Keratinocyte (primary cell): ENCODE results near the gene KLK11. TPM values are rescaled to one million over a fixed set of nuclear protein-coding genes. Genes with fewer than 3 reads are reported as not detected.

Source experiments
- DNase-seq: peaks from one replicate; pipeline ENCODE4 v3.0.0-alpha.2; 2011; ENCODE audit warnings: low read depth, missing footprints, low spot score
- FAIRE-seq: peaks from 2 replicates; lab custom pipeline; 2011; peaks lifted over from hg19 to GRCh38; lab: Jason Lieb, UNC
- H2AFZ ChIP-seq: 2 replicates; pipeline ENCODE4 v1.6.0; 2012; ENCODE audit warnings: low read length, control low read depth, inconsistent platforms; ENCODE audit not compliant: control insufficient read depth
- H3K27ac ChIP-seq: 2 replicates; pipeline ENCODE4 v1.5.1; 2011; ENCODE audit warnings: low read length; ENCODE audit not compliant: control insufficient read depth, insufficient read depth
- H3K27me3 ChIP-seq: 3 replicates; pipeline ENCODE4 v1.6.0; 2011; ENCODE audit warnings: low read length; ENCODE audit not compliant: control insufficient read depth, insufficient read depth; ENCODE audit errors: extremely low read depth
- H3K36me3 ChIP-seq, 2 experiments: 2 replicates in 1 of 2; 3 replicates in 1 of 2; pipeline ENCODE4 v1.5.1; 2011; ENCODE audit warnings: low read length in 2 of 2, mild to moderate bottlenecking in 1 of 2; ENCODE audit not compliant: control insufficient read depth in 2 of 2, insufficient read depth in 2 of 2; ENCODE audit errors: extremely low read depth in 1 of 2
- H3K4me1 ChIP-seq: 3 replicates; pipeline ENCODE4 v1.5.1; 2011; ENCODE audit warnings: low read length; ENCODE audit not compliant: control insufficient read depth, insufficient read depth; ENCODE audit errors: extremely low read depth
- H3K4me2 ChIP-seq: 3 replicates; pipeline ENCODE4 v1.6.0; 2011; ENCODE audit warnings: low read depth, low read length; ENCODE audit not compliant: control insufficient read depth, insufficient read depth; ENCODE audit errors: extremely low read depth
- H3K4me3 ChIP-seq, 3 experiments: fragments of 200-600 bp in 1 of 3; sonication (generic) in 1 of 3; 2 replicates in 2 of 3; 3 replicates in 1 of 3; pipeline ENCODE4 v1.5.1; 2011 to 2016; ENCODE audit warnings: low read length in 3 of 3, mild to moderate bottlenecking in 3 of 3, control low read depth in 2 of 3, inconsistent platforms in 1 of 3, low read depth in 1 of 3, mixed read lengths in 1 of 3, mixed run types in 1 of 3, moderate library complexity in 1 of 3; ENCODE audit not compliant: control insufficient read depth in 2 of 3, insufficient read depth in 2 of 3; ENCODE audit errors: extremely low read depth in 1 of 3
- H3K79me2 ChIP-seq: 2 replicates; pipeline ENCODE4 v1.6.0; 2012; ENCODE audit warnings: low read length; ENCODE audit not compliant: control insufficient read depth, insufficient read depth
- H3K9ac ChIP-seq: 3 replicates; pipeline ENCODE4 v1.6.0; 2011; ENCODE audit warnings: low read length; ENCODE audit not compliant: control insufficient read depth, insufficient read depth; ENCODE audit errors: extremely low read depth
- H3K9me1 ChIP-seq: 3 replicates; pipeline ENCODE4 v1.6.0; 2011; ENCODE audit warnings: low read length; ENCODE audit not compliant: control insufficient read depth, insufficient read depth; ENCODE audit errors: extremely low read depth
- H3K9me3 ChIP-seq: 2 replicates; pipeline ENCODE4 v1.5.1; 2012; ENCODE audit warnings: low read depth, low read length; ENCODE audit not compliant: control insufficient read depth
- H4K20me1 ChIP-seq: 3 replicates; pipeline ENCODE4 v1.6.0; 2011; ENCODE audit warnings: low read length; ENCODE audit not compliant: control insufficient read depth, insufficient read depth; ENCODE audit errors: extremely low read depth
- EZH2 ChIP-seq: IDR thresholded peaks from one replicate; pipeline ENCODE4 v1.6.1; 2012; ENCODE audit warnings: inconsistent platforms, mild to moderate bottlenecking, low read length, moderate library complexity
- dilution Hi-C: fragments of 300-500 bp; cut with MboI; formaldehyde crosslinking; loops from one replicate; pipeline ENCODE4 v1.7.0; 2020; ENCODE audit warnings: low sequenced_read_pairs; ENCODE audit not compliant: extremely low pct_ligation_motif_present
- polyA plus RNA-seq, 5 experiments: library from polyadenylated mRNA; depleted of rRNA in 3 of 5; stranded (reverse) in 3 of 5; stranded (forward) in 1 of 5; unstranded in 1 of 5; fragments of >200 nt; gene quantifications; 1 replicate in 1 of 5; 2 replicates in 3 of 5; 3 replicates in 1 of 5; pipeline versions ENCODE4 v1.2.1 to v1.2.3, GENCODE V29; 2011 to 2012; ENCODE audit warnings: missing spikeins in 2 of 5, low read depth in 1 of 5, low replicate concordance in 1 of 5
- TF ChIP-seq, protein P1 (sequence below), 3 experiments: IDR thresholded peaks in 1 of 3; conservative IDR thresholded peaks in 1 of 3; optimal IDR thresholded peaks in 1 of 3; 2 replicates in 2 of 3; 3 replicates in 1 of 3; pipeline versions ENCODE3 to v1.5.1; 2011; ENCODE audit warnings: low read length in 3 of 3, mild to moderate bottlenecking in 3 of 3, moderate library complexity in 2 of 3, control low read depth in 1 of 3, inconsistent platforms in 1 of 3; ENCODE audit not compliant: insufficient read depth in 2 of 3; ENCODE audit errors: extremely low read depth in 1 of 3

Gene KLK11
- polyA plus RNA-seq, 1 donor (not counting 4 experiments of a cell fraction or from before 2014, with no cell fraction given), result 18.0 TPM

- no peaks in the 10 kb centered on the region for H4K20me1 ChIP-seq
- DNase-seq, result no peak
- H3K4me3 ChIP-seq, result no peak overlapping the region
- no peak overlapping the region for H2AFZ ChIP-seq
- no peak overlapping the region for H3K9ac ChIP-seq
- no peak for FAIRE-seq
- no peaks in the 10 kb centered on the region for H3K27me3 ChIP-seq
- H3K4me2 ChIP-seq, result no peak overlapping the region
- dilution Hi-C loops, result no loop called here
- no peak overlapping the region for H3K27ac ChIP-seq
- TF ChIP-seq EZH2, result no peak
- TF ChIP-seq, protein P1, sequence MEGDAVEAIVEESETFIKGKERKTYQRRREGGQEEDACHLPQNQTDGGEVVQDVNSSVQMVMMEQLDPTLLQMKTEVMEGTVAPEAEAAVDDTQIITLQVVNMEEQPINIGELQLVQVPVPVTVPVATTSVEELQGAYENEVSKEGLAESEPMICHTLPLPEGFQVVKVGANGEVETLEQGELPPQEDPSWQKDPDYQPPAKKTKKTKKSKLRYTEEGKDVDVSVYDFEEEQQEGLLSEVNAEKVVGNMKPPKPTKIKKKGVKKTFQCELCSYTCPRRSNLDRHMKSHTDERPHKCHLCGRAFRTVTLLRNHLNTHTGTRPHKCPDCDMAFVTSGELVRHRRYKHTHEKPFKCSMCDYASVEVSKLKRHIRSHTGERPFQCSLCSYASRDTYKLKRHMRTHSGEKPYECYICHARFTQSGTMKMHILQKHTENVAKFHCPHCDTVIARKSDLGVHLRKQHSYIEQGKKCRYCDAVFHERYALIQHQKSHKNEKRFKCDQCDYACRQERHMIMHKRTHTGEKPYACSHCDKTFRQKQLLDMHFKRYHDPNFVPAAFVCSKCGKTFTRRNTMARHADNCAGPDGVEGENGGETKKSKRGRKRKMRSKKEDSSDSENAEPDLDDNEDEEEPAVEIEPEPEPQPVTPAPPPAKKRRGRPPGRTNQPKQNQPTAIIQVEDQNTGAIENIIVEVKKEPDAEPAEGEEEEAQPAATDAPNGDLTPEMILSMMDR (optimal IDR thresholded peaks at IDR 0.05 in 1 of 3, IDR thresholded peaks at IDR 0.05 in 1 of 3, conservative IDR thresholded peaks at IDR 0.05 in 1 of 3; ENCODE audit: extremely low read depth in 1 of 3, insufficient read depth in 2 of 3, low read length in 3 of 3), result no peak
- no peaks in the 10 kb centered on the region for H3K9me1 ChIP-seq
- H3K79me2 ChIP-seq, result peaks cover 7% of the 10 kb centered on the region
- H3K9me3 ChIP-seq, result no peaks in the 10 kb centered on the region
- no peaks in the 10 kb centered on the region for H3K36me3 ChIP-seq
- H3K4me1 ChIP-seq, result peaks cover 44% of the 10 kb centered on the region
These were observed 21.2 kb downstream of the KLK11 start for GRCh38 chr19:51005248-51005647.

DNA sequence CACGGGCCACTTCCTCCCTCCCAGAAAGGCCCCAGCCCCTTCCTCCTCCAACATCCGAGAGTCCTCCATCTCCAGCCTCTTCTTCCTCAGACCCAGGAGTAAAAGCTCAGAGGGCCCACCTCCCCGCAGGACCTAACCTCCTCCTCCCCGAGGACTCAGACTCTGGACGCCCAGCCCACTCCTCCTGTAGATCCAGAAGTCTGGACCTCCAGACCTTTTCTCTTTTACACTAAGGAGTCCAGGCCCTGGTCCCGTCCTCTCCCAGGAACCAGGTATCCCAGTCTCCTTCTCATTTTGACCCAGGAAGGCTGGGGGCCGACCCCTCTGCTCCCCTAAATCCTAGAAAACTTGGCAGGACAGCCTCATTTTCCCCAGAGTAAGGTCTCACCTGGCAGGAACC lies 23.1 kb downstream of the KLK11 start:
- Histone ChIP-seq H2AFZ (no peak overlapping the region), H3K79me2 (peaks cover 14% of the 10 kb centered on the region), H3K36me3 (peaks cover 0 to 6% of the 10 kb centered on the region in 2 experiments), H3K27ac (no peak overlapping the region), H3K9ac (no peak overlapping the region), H3K4me3 (no peak overlapping the region), H4K20me1 (no peaks in the 10 kb centered on the region), H3K9me1 (no peaks in the 10 kb centered on the region), H3K27me3 (no peaks in the 10 kb centered on the region), H3K4me2 (no peak overlapping the region), H3K9me3 (no peaks in the 10 kb centered on the region), H3K4me1 (peaks cover 42% of the 10 kb centered on the region)
- no peak for DNase-seq
- TF ChIP-seq, protein P1 (optimal IDR thresholded peaks at IDR 0.05 in 1 of 3, IDR thresholded peaks at IDR 0.05 in 1 of 3, conservative IDR thresholded peaks at IDR 0.05 in 1 of 3; ENCODE audit: extremely low read depth in 1 of 3, insufficient read depth in 2 of 3, low read length in 3 of 3), result no peak
- no peak for TF ChIP-seq EZH2
- dilution Hi-C loops, result no loop called here
- FAIRE-seq, result no peak
